GM21786 (cell line): Measurements from ENCODE around the gene B3GNT5.

Source experiments
- ATAC-seq: cut with Tn5 transposase; IDR thresholded peaks from one replicate; pipeline ENCODE4 v1.9.1; 2021; ENCODE audit not compliant: unreplicated experiment

Gene B3GNT5

DNA sequence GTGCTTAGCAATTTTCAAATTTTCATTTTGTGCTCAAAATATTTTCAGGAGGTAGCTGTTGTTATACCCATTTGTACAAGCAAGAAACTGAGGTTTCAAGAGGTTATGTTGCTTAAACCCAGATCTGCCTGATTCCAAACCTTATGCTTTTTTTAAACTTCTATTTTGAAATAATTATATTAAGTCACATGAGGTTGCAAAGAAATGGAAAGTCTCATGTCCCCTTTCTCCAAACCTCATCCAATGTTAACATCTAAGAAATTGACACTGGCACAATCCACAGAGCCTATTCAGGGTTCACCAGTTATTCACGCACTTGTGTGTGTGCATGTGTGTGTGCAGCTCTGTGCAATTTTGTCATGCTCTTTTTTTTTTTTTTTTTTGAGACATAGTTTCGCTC, 35.1 kb downstream of the B3GNT5 start:
- ATAC-seq: no peak

DNA sequence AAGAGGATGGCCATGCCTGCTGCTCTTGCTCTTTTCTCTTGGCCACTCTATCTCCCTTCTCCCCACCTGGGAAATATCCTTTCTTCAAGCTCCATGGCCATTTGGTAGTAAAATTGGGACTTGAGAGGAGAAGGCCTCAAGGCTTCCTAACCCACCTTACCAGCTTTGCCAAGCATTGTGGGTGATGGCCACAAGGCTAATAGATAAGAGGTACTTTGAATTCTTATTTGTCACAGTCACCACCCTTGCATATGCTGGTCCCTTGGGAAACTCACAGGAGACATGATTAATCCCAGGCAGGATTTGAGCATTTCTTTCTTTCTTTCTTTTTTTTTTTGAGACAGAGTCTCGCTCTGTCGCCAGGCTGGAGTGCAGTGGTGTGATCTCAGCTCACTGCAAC, 37.2 kb downstream of the B3GNT5 start:
- no peak for ATAC-seq

DNA sequence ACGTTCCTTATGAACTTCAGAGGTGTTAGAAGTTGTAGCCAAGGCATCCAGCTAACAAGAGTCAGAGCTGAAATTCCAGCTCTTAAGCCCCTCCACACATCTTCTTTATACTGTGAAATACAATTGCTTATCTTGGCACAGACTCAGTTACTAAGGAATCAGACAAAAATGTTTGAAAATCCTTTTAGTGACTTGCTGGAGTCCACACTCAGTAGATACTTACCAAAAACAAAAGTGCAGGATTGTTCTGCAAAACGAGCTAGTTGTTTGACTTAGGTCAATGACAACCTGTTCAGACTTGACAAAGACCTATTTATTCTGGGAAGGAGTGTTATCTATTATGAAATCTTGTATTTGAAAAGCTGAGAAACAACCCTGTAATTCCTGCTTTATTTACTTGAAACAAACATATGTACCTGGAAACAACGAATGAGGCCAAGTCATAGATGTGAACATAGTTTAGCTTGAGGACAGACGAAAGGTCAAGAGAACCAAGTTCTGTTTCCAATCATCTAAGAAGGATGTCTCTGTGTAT, 38.5 kb downstream of the B3GNT5 start:
- no peak for ATAC-seq

DNA sequence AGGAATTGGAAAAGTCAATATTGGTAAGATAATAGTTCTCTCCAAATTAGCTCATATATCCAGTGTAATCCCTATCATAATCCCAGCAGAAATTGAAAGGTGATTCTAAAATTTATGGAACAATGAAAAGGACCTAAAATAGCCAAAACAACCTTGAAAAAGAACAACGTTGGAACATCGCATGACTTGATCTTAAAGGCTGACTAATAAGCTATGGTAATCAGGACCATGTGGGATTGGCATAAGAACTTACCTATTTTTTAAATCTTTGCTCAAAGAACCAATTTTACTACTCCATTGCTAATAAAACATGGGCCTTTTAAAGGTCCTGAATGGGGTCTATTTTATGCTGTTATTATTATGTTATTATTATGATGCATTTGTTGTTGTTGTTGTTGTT, 40.9 kb downstream of the B3GNT5 start:
- no peak for ATAC-seq

DNA sequence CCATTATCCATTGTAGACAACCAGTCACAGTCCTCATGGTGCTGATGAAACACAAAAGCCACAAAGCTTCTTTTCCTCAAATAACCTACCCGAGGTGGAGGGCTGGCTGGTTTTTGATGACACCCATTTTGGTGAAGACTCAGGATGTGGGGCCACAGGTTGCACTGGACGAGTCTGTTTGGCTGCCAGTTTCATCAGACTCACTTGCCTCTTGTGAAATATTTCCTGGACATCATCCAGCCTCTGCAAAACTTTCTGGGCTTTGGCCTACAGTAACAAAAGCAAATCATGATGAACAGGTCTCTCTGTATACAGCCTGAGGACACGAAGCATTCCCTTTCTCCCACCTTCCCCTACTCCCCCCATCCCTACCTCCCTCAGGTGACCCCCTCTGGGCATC, 42.2 kb downstream of the B3GNT5 start:
- no peak for ATAC-seq

DNA sequence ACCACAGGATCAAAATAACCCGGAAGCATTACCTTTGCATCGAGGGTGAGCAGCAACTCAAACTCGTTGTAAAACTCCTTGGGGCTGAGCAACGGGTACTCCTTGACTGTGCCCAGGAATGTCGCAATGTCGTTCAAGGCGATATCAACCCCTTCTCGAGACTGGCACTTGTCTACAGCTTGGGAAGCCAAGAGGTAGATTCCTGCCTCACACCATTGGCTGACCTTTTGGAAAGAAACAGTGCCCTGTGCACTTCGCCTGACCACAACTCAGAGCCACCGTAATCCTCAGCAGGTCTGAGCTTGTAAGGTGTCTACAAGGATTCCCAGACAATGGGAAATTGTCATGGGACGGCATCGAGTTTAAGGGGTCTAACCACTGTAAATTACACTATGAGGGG, 43.9 kb downstream of the B3GNT5 start:
- ATAC-seq: no peak

DNA sequence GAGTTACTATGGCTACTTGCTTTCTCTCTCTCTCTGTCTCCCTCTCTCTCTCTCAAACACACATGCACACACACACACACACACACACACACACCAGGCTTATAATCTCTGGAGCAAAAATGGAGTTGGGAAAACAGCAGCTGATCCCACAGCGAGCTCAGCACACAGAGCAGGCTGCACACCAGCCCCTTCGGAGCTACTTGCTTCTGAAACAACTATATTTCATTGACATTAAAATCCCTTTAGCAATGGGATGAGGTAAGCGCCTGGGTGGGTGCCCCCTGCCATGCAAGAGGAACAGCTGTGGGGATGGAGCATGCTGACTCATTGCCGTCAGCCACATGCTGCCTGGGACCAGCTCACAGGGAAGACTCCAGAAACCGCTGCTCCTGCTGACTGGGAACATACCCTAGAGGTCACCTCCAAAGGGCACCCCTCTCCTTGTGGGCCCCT, 45.7 kb downstream of the B3GNT5 start:
- ATAC-seq: no peak

DNA sequence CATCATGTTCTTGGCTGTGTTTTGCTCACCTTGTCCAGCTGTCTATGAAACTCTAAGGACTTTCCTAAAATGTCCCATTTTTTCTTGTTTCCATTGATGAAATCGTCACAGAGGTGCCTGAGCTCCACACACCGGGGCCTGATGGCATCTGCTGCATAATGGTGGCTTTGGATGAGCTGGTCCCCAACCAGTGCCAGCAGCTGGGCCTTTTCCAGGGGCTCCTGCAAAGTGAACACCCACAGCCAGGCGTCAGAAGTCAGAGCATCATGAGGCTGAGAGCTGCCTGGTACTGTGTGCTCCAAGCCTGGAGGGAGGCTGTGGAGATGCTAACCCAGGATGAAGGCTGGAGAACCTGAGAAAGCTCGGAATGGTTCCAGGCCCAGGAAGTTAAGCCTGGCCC, 46.9 kb downstream of the B3GNT5 start:
- no peak for ATAC-seq

DNA sequence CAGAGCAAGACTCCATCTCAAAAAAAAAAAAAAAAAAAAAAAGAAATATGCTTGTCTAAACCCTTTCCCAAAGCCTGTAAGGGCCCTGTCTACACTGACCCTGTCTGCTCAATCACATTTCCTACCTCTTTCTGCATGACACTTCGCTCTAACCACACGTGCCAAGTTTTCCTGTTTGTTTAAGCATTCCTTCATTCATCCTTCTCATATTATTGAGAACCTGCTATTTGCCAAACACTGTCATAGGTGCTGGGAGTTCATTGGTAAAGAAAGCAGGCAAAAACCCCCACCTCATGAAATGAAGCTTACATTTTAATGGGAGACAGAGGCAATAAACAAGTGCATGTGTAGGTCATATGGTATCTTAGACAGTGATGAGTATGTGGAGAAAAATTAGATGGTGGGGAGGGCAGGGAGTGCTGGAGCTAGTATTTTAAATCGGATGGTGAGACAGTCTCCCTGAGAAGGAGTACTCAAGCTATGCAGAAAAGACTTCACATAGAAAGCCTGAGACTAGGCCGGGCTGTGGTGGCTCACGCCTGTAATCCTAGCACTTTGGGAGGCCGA, 48.0 kb downstream of the B3GNT5 start:
- ATAC-seq: no peak

DNA sequence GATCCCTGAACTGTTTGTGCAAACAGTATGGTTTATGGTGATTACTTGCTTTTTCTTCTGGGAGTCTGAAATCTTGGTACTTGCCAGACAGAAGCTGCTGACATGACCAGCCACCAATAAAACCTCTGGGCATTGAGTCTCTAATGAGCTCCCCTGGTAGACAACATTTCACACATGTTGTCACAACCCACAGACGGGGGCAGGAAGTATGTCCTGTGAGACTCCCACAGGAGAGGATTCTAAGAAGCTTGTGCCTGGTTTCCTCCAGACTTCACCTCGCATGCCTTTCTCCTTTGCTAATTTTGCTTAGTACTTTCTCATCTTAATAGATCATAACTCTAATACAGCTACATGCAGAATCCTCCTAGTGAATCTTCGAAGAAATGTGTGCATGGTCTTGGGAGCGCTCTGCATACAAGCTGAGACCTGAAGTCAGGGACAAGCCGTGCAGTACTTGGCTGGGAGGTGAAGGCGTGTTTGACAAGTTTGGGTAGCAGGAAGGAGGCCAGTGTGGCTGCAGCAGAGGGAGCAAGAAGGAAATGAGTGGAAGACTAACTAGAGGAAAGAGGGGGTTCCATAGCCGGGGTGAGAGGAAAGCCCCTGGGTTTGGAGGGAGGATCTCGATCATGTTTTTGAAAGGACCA, 49.0 kb downstream of the B3GNT5 start:
- no peak for ATAC-seq

DNA sequence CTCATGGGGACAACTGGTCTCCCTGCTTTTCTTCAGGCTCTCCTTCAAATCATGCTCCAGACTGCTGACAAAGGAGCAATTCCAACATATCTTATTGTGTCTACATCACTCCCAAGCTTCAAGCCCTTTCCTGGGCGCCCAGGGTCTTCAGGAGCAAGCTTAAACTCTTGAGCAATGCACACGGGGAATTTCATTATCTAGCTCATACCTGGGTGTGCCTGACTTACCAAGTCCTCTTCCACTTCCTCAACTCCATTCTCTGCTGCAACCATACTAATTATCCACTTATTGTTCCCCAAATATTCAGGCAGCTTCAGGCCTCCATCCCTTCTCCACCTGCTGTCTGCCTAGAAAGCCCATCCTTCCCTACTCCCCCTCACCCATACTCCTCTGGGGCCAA, 50.6 kb downstream of the B3GNT5 start:
- no peak for ATAC-seq

DNA sequence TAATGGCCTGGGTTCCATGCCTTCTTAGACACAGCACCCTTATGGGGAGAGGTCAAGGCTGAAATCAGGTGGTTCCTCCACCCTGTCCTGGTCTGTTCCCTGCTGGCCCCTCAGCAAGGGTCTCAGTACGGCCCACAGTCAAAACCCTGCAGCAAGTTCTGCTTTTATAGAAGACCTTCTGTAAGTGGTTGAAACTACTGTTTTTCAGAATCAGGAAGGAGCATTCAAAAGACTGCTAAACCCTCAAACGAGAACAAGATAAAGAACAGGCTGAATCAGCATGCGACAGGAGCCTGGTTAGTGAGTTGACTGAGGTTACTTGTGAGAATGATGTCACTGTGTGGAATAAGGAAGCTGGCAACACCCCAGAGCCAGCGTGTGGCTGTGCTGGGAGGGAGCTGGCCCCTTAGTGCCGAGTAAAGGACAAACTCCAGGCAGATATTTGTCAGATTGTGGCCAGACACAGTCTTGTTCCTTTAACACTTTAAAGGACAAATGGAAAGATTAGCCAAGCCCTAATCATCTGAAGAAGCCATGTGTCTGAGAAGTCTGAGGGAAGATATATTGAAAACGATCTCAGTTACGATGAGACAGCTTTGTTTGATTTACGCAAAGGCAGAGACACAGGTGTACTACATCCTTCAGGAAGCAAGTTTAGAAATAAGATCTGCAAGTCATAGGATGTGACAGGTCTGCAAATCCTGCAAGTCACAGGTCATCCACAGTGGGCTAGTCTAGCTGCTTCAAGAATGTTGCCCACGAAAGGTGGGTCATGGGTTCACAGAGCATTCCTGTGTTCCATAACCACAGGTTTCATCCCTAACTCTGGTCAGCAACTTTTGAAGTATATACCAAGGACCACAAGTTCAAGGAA, 54.0 kb downstream of the B3GNT5 start:
- peak; percentile 77 for ATAC-seq

DNA sequence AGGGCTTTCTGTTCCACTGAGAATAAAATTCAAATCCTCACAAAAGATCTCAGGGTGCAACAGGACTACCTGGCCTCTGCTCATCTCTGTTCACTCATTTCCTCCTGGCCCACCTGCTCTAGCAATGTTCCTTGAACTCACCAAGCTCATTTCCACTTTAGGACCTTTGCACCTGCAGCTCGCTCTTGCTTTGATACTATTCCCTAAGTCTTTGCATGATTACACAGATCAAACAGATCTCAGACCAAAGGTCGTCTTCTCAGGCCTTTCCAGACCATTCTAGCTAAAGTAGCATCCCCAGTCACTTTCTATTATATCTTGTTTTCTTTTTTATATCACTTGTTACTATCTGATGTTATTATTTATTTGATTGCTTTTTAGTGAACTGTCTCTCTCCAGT, 54.7 kb downstream of the B3GNT5 start:
- ATAC-seq: no peak

DNA sequence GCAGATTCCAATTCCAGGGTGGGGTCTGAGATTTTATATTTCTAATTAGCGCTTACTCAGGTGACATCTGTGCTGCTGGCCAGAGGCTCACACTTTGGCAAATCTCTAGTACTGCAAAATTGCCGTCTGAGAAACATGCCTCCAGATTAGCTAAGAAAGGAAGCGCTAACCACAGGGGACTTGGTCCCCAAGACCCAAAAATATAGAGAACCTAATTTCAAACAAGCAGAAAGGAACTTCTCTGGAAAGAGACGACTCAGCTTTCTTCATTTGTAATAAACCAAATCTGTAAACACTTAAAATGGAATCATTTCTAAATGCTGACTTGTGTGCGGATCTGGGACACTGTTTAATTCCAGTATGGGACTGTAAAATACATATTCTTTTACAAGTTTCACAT, 55.7 kb downstream of the B3GNT5 start:
- ATAC-seq: no peak

DNA sequence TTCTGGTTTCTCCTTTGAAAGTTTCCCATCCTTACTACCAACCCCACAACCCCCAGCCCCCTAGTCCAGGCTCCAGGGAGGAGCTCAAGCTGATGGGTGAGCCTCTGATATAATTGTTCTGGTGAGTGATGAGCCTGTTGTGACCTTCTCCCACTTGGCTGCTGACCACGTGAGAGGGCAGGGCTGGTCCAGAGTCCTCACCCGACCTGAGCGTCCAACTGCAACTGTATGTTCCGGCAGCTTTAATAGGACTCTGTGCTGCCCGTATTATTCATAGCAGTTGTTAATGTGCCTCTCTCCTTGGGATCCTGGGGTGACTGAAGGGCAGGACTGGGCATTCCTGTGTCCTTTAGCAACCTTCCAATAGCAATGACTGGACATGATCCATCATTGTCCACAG, 56.2 kb downstream of the B3GNT5 start:
- ATAC-seq: no peak

DNA sequence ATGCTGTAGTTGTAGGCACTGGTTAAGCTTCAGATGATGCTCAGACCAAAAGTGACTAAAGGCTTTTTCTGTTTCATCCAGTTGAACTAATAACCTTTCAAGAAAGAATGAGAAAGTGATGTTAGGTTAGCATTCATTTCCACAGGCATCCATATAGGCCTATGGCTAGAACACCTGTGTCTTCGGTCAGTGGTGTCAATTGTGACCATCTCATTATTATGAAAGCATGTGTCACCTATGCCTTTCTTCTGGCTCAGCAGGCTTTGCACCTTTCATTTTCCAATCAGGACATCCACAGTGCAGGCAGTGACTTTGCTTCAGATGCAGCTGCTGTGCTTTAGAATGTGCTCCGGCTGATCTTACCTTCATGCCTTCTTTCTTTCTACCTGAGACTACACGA, 57.9 kb downstream of the B3GNT5 start:
- no peak for ATAC-seq

DNA sequence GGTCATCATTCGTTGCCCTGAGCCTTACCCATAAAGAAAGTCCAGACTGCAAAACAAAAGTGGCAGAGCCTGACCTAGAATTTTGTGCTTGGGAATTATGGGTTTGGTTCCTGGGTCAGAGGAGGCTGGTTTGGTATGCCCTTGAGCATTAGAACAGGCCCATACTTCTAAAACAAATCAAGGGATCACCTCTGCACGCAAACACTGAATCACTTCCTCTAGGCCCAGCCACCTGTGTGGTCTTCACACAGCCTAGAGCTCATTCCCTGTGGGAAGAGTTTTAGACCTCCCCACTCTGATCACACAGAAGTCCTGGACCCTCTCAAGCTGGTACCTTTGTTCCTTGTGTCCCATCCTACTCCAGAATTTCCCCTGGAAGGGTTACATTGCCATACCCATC, 59.4 kb downstream of the B3GNT5 start:
- no peak for ATAC-seq

DNA sequence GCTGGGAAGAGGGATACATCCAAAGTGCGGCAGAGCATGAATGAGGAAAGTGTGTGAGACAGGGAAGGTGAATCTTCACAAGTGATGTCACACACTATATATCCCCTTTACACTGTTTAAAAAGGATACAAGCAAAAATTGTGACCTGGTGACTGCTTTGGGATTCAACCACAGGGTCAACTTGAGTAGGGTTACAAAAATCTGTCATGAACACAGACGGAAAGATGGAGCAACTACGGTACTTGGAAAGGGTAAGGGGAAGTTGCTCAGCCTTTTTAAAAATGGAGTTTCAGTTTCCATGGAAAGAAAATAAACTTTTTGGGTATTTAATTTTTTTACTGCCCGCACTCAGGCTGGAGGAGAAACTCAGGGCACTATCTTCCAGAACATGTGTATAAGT, 60.3 kb downstream of the B3GNT5 start:
- no peak for ATAC-seq

DNA sequence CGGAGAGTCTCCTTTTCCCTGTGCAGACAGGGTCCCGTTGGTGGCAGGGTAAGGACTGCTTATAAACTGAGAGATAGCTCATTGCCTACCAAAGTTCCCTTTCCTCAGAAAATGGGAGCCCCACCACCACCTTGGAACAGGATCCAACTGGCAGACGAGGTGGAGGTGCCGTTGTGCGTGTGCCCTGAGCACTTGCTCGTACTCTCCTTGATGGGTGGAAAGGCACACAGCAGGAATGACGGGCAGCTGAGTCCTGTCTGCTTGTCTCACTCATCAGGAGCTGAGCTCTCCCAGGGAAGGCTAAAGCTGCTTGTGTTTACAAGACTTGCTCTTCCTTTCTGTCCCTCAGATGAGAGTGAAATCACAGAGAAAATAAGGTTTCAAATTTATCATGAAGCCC, 60.7 kb downstream of the B3GNT5 start:
- no peak for ATAC-seq

DNA sequence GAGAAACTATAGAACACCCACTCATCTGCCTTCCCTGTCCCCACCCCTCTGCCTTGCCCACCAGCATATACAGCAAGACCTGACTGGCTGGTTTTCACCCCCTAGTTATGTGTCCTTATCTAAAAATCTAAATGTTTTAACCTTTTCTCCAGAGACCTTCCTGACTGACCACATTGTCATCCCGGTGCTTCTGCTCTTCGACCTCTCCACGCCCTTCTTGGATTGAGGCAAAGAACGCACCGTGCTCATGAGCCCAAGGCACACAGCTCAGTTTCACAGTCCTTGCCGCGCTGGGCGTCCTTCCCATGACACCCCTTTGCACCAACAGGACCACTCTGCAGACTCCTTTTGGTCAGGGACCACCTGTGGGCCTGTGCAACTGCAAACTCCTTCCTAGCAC, 62.7 kb downstream of the B3GNT5 start:
- ATAC-seq: no peak

DNA sequence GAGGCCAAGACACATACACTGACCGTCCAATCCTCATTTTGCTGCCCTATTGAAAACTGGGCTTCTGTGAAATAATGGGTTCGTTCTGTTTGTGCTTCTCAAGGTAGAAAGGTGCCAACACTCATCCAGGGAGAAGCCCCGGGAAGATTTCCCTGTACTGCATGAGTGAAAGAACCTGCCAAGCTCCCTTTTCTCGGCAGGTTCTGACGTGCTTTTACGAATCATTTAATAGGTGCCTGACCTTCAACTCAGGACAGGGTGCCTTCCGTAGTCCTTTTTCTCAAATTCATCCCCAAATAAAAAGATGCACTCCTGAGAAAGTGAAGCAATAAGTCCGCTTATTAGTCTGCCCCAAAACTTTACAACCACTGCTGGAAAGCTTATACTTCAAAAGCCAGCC, 64.2 kb downstream of the B3GNT5 start:
- ATAC-seq: no peak
